Stimulated activated naive CD8-positive, alpha-beta T cell treated with anti-CD3 and anti-CD28 coated beads, Interleukin-15, Interleukin-2, amounts not matched to agents 100 ng/mL and 50 ng/mL, for 24 hours (primary cell): ENCODE measurements around the gene LILRB1.
"Not testable (repeated sequence)": the region's sequence is repeated elsewhere in the genome, so short reads cannot be mapped to it uniquely, and the experiment has no call there.

ENCODE experiments used
- H3K27ac Mint-ChIP-seq: one replicate; pipeline ENCODE4 v1.8.0; 2021; ENCODE audit warnings: mild to moderate bottlenecking, mixed read lengths
- H3K27me3 Mint-ChIP-seq: one replicate; pipeline ENCODE4 v1.8.0; 2021; ENCODE audit warnings: mixed read lengths
- H3K36me3 Mint-ChIP-seq: one replicate; pipeline ENCODE4 v1.8.0; 2021; ENCODE audit warnings: low read depth, mixed read lengths
- H3K4me1 Mint-ChIP-seq: one replicate; pipeline ENCODE4 v1.8.0; 2021; ENCODE audit warnings: low read depth, mixed read lengths
- H3K4me3 Mint-ChIP-seq: one replicate; pipeline ENCODE4 v1.8.0; 2021; ENCODE audit warnings: mild to moderate bottlenecking, mixed read lengths
- H3K9me3 Mint-ChIP-seq: one replicate; pipeline ENCODE4 v1.8.0; 2021; ENCODE audit warnings: mixed read lengths

LILRB1 gene

DNA sequence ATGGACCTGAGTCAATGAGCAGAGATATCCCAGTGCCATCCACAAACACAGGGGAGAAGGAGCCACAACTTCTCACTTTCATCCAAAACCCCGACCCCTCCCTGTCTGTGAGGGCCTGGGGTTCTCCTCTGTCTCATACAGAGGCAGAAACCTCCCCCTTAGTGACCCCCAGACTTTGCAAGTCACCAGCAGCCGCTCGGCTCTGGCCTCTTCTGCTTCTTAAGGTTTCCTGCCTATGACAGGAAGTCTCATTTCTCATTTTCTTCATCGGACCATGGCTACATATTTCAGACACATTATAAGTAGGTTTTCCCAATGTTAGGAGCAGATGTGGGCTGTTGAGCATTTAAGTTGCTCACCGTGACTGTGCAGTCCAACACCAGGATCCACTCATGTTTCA lies 12.7 kb downstream of the LILRB1 start:
- H3K4me3 Mint-ChIP-seq, H3K4me1 Mint-ChIP-seq, H3K27me3 Mint-ChIP-seq, H3K36me3 Mint-ChIP-seq, H3K9me3 Mint-ChIP-seq, H3K27ac Mint-ChIP-seq: not testable (repeated sequence)

GRCh38 chr19:54643583-54643982 lies 13.3 kb downstream of the LILRB1 start:
- not testable (repeated sequence) for H3K4me1 Mint-ChIP-seq, H3K4me3 Mint-ChIP-seq, H3K9me3 Mint-ChIP-seq, H3K27ac Mint-ChIP-seq, H3K27me3 Mint-ChIP-seq, H3K36me3 Mint-ChIP-seq

DNA sequence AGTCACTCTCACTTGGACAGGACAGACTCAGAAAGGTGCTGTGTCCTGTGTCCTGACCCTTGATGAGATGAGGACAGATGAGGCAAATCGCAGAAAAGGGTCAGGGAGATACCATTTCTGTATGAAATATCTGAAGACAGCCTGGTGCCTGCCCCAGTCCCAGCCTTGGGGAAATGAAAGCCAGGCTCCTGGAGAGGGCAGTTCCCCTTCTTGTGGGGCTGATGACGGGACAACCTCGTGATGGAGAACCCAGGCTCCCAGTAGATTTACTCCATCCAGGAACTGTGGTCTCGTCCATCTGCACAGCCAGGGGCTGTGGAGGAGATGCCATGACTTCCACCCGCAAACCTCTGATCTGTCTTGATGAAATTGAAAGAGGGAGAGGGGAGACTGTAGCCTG lies 13.8 kb downstream of the LILRB1 start:
- no peak overlapping the region for H3K4me3 Mint-ChIP-seq
- peaks cover 3% of the 10 kb centered on the region for H3K4me1 Mint-ChIP-seq
- no peaks in the 10 kb centered on the region for H3K9me3 Mint-ChIP-seq
- H3K27ac Mint-ChIP-seq, result no peak overlapping the region
- no peaks in the 10 kb centered on the region for H3K36me3 Mint-ChIP-seq
- H3K27me3 Mint-ChIP-seq, result peaks cover 8% of the 10 kb centered on the region

GRCh38 chr19:54646331-54646841 lies 16.1 kb downstream of the LILRB1 start:
- Mint-ChIP-seq H3K36me3 (no peaks in the 10 kb centered on the region), H3K27ac (no peak overlapping the region), H3K27me3 (peaks cover 4% of the 10 kb centered on the region), H3K4me3 (no peak overlapping the region), H3K9me3 (no peaks in the 10 kb centered on the region), H3K4me1 (peaks cover 3% of the 10 kb centered on the region)

DNA sequence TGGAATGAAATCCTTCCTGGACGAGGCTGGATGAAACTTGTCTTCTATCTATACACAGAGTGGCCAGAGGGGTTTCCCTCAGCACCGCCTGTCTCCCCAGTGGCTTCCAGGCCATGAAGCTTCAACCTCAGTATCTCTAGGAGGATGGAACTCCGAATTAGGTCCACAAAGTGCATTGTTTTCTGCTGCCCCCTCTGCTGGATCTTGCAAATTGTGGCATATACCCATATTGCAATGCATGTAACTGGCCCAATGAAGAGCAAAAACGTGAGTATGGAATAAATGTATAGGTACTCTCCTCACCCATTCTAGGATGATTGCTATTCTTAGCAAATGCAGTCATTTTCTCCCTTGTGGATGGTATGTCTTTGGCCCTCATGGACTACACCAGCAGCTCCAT lies 17.8 kb downstream of the LILRB1 start:
- no peaks in the 10 kb centered on the region for H3K27me3 Mint-ChIP-seq
- no peak overlapping the region for H3K4me3 Mint-ChIP-seq
- H3K4me1 Mint-ChIP-seq, result peaks cover under 1% of the 10 kb centered on the region
- H3K27ac Mint-ChIP-seq, result no peak overlapping the region
- H3K9me3 Mint-ChIP-seq, result no peaks in the 10 kb centered on the region
- H3K36me3 Mint-ChIP-seq, result no peaks in the 10 kb centered on the region

GRCh38 chr19:54650108-54650655 lies 19.9 kb downstream of the LILRB1 start:
- H3K27me3 Mint-ChIP-seq, result peaks cover 4% of the 10 kb centered on the region
- H3K9me3 Mint-ChIP-seq, result no peaks in the 10 kb centered on the region
- H3K4me1 Mint-ChIP-seq, result no peaks in the 10 kb centered on the region
- H3K36me3 Mint-ChIP-seq, result no peaks in the 10 kb centered on the region
- no peak overlapping the region for H3K4me3 Mint-ChIP-seq
- H3K27ac Mint-ChIP-seq, result no peak overlapping the region

DNA sequence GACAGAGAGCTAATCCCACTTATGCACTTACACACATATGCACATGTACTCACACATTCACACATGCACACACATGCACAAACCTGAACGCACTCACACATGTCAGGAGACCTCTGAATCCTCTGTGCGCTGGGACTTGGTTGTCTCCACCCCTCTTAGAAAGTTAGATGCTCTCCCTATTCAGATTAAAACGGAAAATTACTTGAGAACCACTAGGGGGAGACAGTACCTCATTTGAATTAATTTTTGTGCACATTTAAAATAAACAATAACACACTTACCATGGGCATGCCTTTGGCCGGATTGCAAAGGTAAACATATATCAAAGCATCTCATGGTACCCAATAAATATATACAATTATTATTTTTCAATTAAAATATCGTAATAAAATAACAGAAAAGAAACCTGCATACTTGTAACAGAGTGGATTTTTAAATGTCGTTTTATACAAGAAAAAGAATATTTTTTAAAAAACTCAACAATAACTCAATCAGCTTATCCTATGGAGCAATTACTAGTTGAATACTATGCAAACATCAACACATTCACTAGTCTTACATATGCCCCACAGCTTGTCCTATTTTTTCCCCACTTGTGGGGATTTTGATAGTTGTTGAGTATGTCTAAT lies 23.0 kb downstream of the LILRB1 start:
- Mint-ChIP-seq H3K4me3 (no peak overlapping the region), H3K9me3 (no peaks in the 10 kb centered on the region), H3K27me3 (peaks cover 7% of the 10 kb centered on the region), H3K27ac (no peak overlapping the region), H3K36me3 (no peaks in the 10 kb centered on the region), H3K4me1 (no peaks in the 10 kb centered on the region)

DNA sequence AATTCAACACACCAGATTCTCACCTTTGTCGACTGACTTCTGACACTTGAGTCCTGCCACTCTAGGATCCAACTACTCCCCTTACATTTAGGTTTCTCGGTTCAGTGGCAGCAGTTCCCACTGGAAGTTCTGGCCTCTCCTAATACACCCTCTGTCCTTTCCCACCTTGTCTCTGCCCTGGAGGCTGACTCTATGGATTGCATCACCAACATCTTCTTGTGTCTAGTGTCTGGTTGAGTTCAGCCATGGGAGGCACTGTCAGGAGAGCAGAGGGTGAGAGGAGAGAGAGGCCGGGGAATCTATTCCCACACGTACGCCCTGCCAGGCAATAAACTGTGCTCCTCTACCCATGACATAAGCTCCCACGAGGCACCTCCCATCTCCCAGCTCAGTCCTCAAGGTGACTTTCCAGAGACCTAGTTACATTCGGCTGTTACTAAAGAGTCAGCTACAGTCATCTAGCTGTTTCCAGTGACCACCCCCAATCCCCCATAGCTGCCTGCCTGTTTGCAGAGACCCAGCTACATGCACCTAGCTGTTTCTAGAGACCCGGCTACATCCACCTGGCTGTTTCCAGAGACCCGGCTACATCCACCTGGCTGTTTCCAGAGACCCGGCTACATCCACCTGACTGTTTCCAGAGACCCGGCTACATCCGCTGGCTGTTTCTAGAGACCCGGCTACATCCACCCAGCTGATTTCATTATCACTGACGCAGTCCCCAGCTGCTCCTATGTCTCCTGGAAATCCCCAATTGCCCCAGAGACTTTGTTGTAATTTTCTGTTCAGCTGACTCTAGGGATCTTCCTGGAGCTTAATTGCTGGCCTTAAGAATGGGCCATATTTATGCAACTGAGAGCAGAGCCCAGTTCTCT lies 24.4 kb downstream of the LILRB1 start:
- Mint-ChIP-seq H3K4me1 (no peaks in the 10 kb centered on the region), H3K9me3 (no peaks in the 10 kb centered on the region), H3K27me3 (peaks cover 13% of the 10 kb centered on the region), H3K4me3 (no peak overlapping the region), H3K36me3 (no peaks in the 10 kb centered on the region), H3K27ac (no peak overlapping the region)

DNA sequence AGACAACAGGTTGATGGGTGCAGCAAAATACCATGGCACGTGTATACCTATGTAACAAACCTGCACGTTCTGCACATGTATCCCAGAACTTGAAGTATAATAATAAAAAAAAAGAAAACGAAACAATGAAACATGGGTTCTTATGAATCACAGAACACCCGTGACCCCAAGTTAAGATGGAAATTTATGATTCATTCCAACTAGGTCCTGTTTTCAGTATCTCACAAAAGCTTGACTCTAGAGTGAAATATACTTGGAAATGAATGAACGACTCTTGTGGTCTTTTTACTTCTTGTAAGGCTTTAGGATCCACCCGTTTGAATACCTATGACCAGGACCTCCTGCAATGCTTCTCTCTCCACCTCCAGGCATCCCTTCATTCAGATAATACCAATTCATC lies 29.0 kb downstream of the LILRB1 start:
- no peak overlapping the region for H3K27ac Mint-ChIP-seq

GRCh38 chr19:54660306-54660705 lies 30.0 kb downstream of the LILRB1 start:
- no peaks in the 10 kb centered on the region for H3K36me3 Mint-ChIP-seq
- H3K4me1 Mint-ChIP-seq, result peaks cover 15% of the 10 kb centered on the region
- no peaks in the 10 kb centered on the region for H3K9me3 Mint-ChIP-seq
- no peak overlapping the region for H3K4me3 Mint-ChIP-seq
- H3K27ac Mint-ChIP-seq, result no peak overlapping the region
- peaks cover 13% of the 10 kb centered on the region for H3K27me3 Mint-ChIP-seq

More for the DNA sequence above, 29.0 kb downstream of the LILRB1 start:
- peaks cover 16% of the 10 kb centered on the region for H3K27me3 Mint-ChIP-seq
- peaks cover 15% of the 10 kb centered on the region for H3K4me1 Mint-ChIP-seq
- H3K9me3 Mint-ChIP-seq, result no peaks in the 10 kb centered on the region
- no peaks in the 10 kb centered on the region for H3K36me3 Mint-ChIP-seq
- H3K4me3 Mint-ChIP-seq, result no peak overlapping the region

- no peaks in the 10 kb centered on the region for H3K36me3 Mint-ChIP-seq
- H3K27ac Mint-ChIP-seq, result no peak overlapping the region
- peaks cover 13% of the 10 kb centered on the region for H3K27me3 Mint-ChIP-seq
- H3K4me1 Mint-ChIP-seq, result peaks cover 15% of the 10 kb centered on the region
- H3K9me3 Mint-ChIP-seq, result no peaks in the 10 kb centered on the region
- H3K4me3 Mint-ChIP-seq, result peak overlapping the region; percentile 4
Observed at GRCh38 chr19:54660964-54661363, 30.7 kb downstream of the LILRB1 start.

DNA sequence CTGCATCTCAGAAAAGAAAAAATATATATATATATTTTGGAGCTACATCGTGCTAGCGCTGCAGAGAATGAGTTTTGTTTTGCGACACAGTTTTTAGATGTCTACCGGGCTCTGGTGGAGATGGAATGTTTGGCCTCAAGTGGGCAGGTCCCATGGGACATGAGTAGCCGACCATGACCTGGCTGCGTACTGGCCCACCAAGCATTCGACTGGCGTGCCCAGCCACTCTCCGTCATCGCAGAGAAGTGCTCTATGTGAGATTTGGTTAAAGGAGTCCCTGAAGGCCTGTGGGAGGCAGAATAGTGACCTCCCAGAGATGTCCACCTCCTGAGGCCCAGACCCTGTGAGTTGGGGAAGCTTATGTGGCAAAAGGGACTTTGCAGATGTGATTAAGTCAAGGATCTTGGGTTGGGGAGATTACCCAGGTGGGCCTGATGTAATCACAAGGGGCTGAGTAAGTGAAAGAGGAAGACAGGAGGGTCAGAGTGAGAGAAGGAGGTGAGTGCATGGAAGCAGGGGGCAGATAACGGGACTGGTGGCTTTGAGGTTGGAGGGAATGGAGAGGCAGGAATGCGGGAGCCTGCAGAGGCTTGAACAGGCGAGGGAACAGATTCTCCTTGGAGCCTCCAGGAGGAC lies 31.7 kb downstream of the LILRB1 start:
- Mint-ChIP-seq H3K4me1 (peaks cover 15% of the 10 kb centered on the region), H3K9me3 (no peaks in the 10 kb centered on the region), H3K27ac (no peak overlapping the region), H3K27me3 (peaks cover 13% of the 10 kb centered on the region), H3K4me3 (no peak overlapping the region), H3K36me3 (no peaks in the 10 kb centered on the region)

DNA sequence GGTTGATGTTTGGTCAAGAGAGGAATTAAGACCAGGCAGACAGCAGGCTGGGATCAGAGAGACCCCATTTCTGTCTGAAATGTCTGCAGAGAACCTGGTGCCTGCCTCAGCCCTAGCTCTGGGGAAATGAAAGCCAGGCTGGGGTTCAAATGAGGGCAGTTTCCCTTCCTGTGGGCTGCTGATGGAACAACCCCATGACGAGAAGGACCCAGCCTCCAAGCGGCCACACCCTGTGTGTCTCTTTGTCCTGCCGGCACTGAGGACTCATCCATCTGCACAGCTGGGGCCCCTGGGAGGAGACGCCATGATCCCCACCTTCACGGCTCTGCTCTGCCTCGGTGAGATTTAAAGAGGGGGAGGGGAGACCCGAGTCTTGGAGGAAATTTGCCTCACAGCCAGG lies 32.4 kb downstream of the LILRB1 start, which contains the start of gene LILRB4:
TSS of gene LILRB4 (plus strand) at position 256 of the 400 bp plus-strand sequence. CDS start at position 305, 49 bp downstream.
- H3K27me3 Mint-ChIP-seq, result peaks cover 13% of the 10 kb centered on the region
- H3K36me3 Mint-ChIP-seq, result no peaks in the 10 kb centered on the region
- H3K4me1 Mint-ChIP-seq, result peaks cover 15% of the 10 kb centered on the region
- H3K27ac Mint-ChIP-seq, result no peak within 1 kb of the TSS
- no peak within 1 kb of the TSS for H3K4me3 Mint-ChIP-seq
- H3K9me3 Mint-ChIP-seq, result no peaks in the 10 kb centered on the region

DNA sequence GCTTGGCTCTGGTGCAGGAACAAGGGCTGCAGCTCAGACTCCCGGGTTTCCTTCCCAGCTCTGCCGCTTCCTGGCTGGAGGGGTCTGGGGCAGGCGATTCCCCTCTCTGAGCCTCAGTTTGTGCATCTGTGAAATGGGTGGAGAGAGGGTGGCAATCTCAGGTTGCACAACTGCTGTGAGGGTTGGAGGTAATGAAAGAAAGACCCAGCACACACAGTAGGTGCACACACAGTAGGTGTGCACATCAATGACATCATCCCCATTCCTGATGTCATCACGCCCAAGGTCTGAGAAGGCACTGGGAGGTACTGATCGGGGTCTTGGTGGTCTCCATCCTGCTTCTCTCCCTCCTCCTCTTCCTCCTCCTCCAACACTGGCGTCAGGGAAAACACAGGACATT lies 35.2 kb downstream of the LILRB1 start:
- peaks cover 13% of the 10 kb centered on the region for H3K4me1 Mint-ChIP-seq
- H3K9me3 Mint-ChIP-seq, result peaks cover 6% of the 10 kb centered on the region
- no peak overlapping the region for H3K4me3 Mint-ChIP-seq
- H3K36me3 Mint-ChIP-seq, result no peaks in the 10 kb centered on the region
- no peak overlapping the region for H3K27ac Mint-ChIP-seq
- H3K27me3 Mint-ChIP-seq, result peaks cover 10% of the 10 kb centered on the region

- Mint-ChIP-seq H3K4me3 (no peak overlapping the region), H3K36me3 (no peaks in the 10 kb centered on the region), H3K9me3 (peaks cover 6% of the 10 kb centered on the region), H3K27ac (no peak overlapping the region), H3K27me3 (peaks cover 12% of the 10 kb centered on the region), H3K4me1 (peaks cover 2% of the 10 kb centered on the region)
Observed at GRCh38 chr19:54667217-54667616, 36.9 kb downstream of the LILRB1 start.
